Measurements from ENCODE around the gene IRAG1.

Gene IRAG1

GRCh38 chr11:10663990-10664389 is 29.6 kb downstream of the IRAG1 start:
- DNase-seq, result no peak

- DNase-seq, result no peak
Measured at GRCh38 chr11:10663365-10663764, 30.2 kb downstream of the IRAG1 start.

- no peak for DNase-seq
Measured at GRCh38 chr11:10660323-10660722, 33.2 kb downstream of the IRAG1 start.

GRCh38 chr11:10659339-10660216 is 34.0 kb downstream of the IRAG1 start:
- DNase-seq, result no peak

- DNase-seq, result no peak
Measured at GRCh38 chr11:10658621-10659338, 34.8 kb downstream of the IRAG1 start.

- DNase-seq, result no peak
Measured at GRCh38 chr11:10657308-10658271, 36.0 kb downstream of the IRAG1 start.

GRCh38 chr11:10655943-10656576 is 37.5 kb downstream of the IRAG1 start:
- no peak for DNase-seq

- no peak for DNase-seq
Measured at GRCh38 chr11:10655227-10655626, 38.3 kb downstream of the IRAG1 start.

GRCh38 chr11:10654811-10655150 is 38.8 kb downstream of the IRAG1 start:
- no peak for DNase-seq

- DNase-seq, result no peak
Measured at GRCh38 chr11:10653946-10654810, 39.4 kb downstream of the IRAG1 start.

- no peak for DNase-seq
Measured at GRCh38 chr11:10653261-10653660, 40.3 kb downstream of the IRAG1 start.

- DNase-seq, result no peak
Measured at GRCh38 chr11:10651656-10652361, 41.7 kb downstream of the IRAG1 start.

- DNase-seq, result no peak
Measured at GRCh38 chr11:10650630-10651029, 42.9 kb downstream of the IRAG1 start.

GRCh38 chr11:10650166-10650565 is 43.4 kb downstream of the IRAG1 start:
- DNase-seq, result no peak

- no peak for DNase-seq
Measured at GRCh38 chr11:10648871-10649270, 44.7 kb downstream of the IRAG1 start.

GRCh38 chr11:10646681-10647355 is 46.7 kb downstream of the IRAG1 start:
- DNase-seq, result no peak

- DNase-seq, result no peak
Measured at GRCh38 chr11:10646005-10646404, 47.5 kb downstream of the IRAG1 start.

- no peak for DNase-seq
Measured at GRCh38 chr11:10645212-10645795, 48.3 kb downstream of the IRAG1 start.
